ENCODE data around the gene DPP6. TPM values are rescaled to one million over a fixed set of nuclear protein-coding genes. Genes with fewer than 3 reads are reported as not detected.

Gene DPP6
- total RNA-seq, 2 experiments from 2014 or later, result not detected

GRCh38 chr7:154540596-154540995, 488.4 kb downstream of the DPP6 start:
- no peaks in the 10 kb centered on the region for H3K9me2 ChIP-seq (ENCODE audit: insufficient read depth, low read length)
- ChIA-PET CTCF (ENCODE audit: unreplicated experiment) (no interaction called here), POLR2A (interaction anchor here (0.6 kb wide), 1 partner anchor 48 kb away, joined by 3 read pairs; no protein-coding TSS in a partner anchor)
- intact Hi-C loops (cut with micrococcal nuclease; ENCODE audit: unreplicated experiment), result no loop called here
- H3K27ac ChIP-seq (ENCODE audit: low read depth, low read length, poor library complexity, severe bottlenecking), result no peak overlapping the region
- H3K4me2 ChIP-seq (ENCODE audit: low read length), result no peak overlapping the region
- no peak for DNase-seq (ENCODE audit: low spot score)
- no peaks in the 10 kb centered on the region for H4K20me1 ChIP-seq (ENCODE audit: insufficient read depth, low read length)
- TF ChIP-seq CTCF (conservative IDR thresholded peaks at IDR 0.05; ENCODE audit: low read length) (no peak), EZH2phosphoT487 (IDR thresholded peaks at IDR 0.05; ENCODE audit: borderline replicate concordance, low read depth, low read length) (no peak)
- H2AFZ ChIP-seq (ENCODE audit: low read length), result no peak overlapping the region
- H3K4me3 ChIP-seq (ENCODE audit: low read depth, low read length, poor library complexity, severe bottlenecking), result no peak overlapping the region
- H3K36me3 ChIP-seq (ENCODE audit: insufficient read depth, low read length), result no peaks in the 10 kb centered on the region
- no peaks in the 10 kb centered on the region for H3K4me1 ChIP-seq (ENCODE audit: insufficient read depth, low read length, poor library complexity, severe bottlenecking)
- BruUV-seq (replicated peaks), result no TSS peak
- H3K79me2 ChIP-seq (ENCODE audit: insufficient read depth, low read depth, low read length), result no peaks in the 10 kb centered on the region
- no peaks in the 10 kb centered on the region for H3K9me3 ChIP-seq (ENCODE audit: low read length)

GRCh38 chr7:154541606-154542005, 489.4 kb downstream of the DPP6 start:
- CTCF ChIA-PET (ENCODE audit: unreplicated experiment), result no interaction called here

More at GRCh38 chr7:154541606-154542005, 489.4 kb downstream of the DPP6 start:
- Histone ChIP-seq H3K9me2 (ENCODE audit: insufficient read depth, low read length) (no peaks in the 10 kb centered on the region), H3K4me3 (ENCODE audit: low read depth, low read length, poor library complexity, severe bottlenecking) (no peak overlapping the region), H3K4me2 (ENCODE audit: low read length) (no peak overlapping the region), H3K27ac (ENCODE audit: low read depth, low read length, poor library complexity, severe bottlenecking) (no peak overlapping the region), H3K4me1 (ENCODE audit: insufficient read depth, low read length, poor library complexity, severe bottlenecking) (no peaks in the 10 kb centered on the region), H3K36me3 (ENCODE audit: insufficient read depth, low read length) (no peaks in the 10 kb centered on the region), H4K20me1 (ENCODE audit: insufficient read depth, low read length) (no peaks in the 10 kb centered on the region), H3K79me2 (ENCODE audit: insufficient read depth, low read depth, low read length) (no peaks in the 10 kb centered on the region), H3K9me3 (ENCODE audit: low read length) (no peaks in the 10 kb centered on the region), H2AFZ (ENCODE audit: low read length) (no peak overlapping the region)
- BruUV-seq (replicated peaks), result no TSS peak
- DNase-seq (ENCODE audit: low spot score), result no peak
- intact Hi-C loops (cut with micrococcal nuclease; ENCODE audit: unreplicated experiment), result no loop called here
- POLR2A ChIA-PET, result interaction anchor here (0.6 kb wide), 1 partner anchor 14 kb away, joined by 3 read pairs; no protein-coding TSS in a partner anchor
- TF ChIP-seq EZH2phosphoT487 (IDR thresholded peaks at IDR 0.05; ENCODE audit: borderline replicate concordance, low read depth, low read length), result no peak
- no peak for TF ChIP-seq CTCF (conservative IDR thresholded peaks at IDR 0.05; ENCODE audit: low read length)
